HCT116 (cell line): ENCODE results near the gene TMEFF2. TPM values are rescaled to one million over a fixed set of nuclear protein-coding genes. Genes with fewer than 3 reads are reported as not detected.

Source experiments
- ATAC-seq: fragments of 200-7000 bp; cut with Tn5 transposase; 2 replicates; pipeline ENCODE4 v1.9.1; 2020; ENCODE audit warnings: mild to moderate bottlenecking, moderate library complexity
- BruUV-seq: library from RNA; stranded (reverse); fragments of 400-500 nt; replicated peaks from 2 replicates; lab custom pipeline; 2021; lab: Mats Ljungman, UMichigan
- CTCF ChIA-PET: fragments of 300-600 bp; sonication (Branson Sonifier 250); formaldehyde crosslinking; loops from one replicate; lab custom pipeline; 2021; ENCODE audit warnings: antibody characterized with exemption; lab: Charles Lee
- POLR2A ChIA-PET: fragments of 300-600, 350-600 bp; sonication (Branson Sonifier 250); formaldehyde crosslinking; loops from one replicate; lab custom pipeline; 2021; ENCODE audit warnings: antibody characterized with exemption; lab: Charles Lee
- RAD21 ChIA-PET, 2 experiments: fragments of 300-600 bp; sonication (Branson Sonifier 250); formaldehyde crosslinking; loops; one replicate each; lab custom pipeline; 2023; ENCODE audit warnings: low total read pairs in 2 of 2; ENCODE audit not compliant: uncharacterized antibody in 2 of 2, unreplicated experiment in 2 of 2, low non-redundant PET in 1 of 2; lab: Charles Lee
- DNase-seq: peaks from one replicate; pipeline ENCODE4 v3.0.0-alpha.2; 2010; ENCODE audit warnings: low read depth, low spot score
- H2AFZ ChIP-seq: fragments of 200-600 bp; shearing (Covaris generic), sonication (generic); 2 replicates; pipeline ENCODE4 v1.6.1; 2017; ENCODE audit warnings: low read depth, mixed run types, mixed read lengths, antibody characterized with exemption, low read length; ENCODE audit not compliant: poor library complexity, severe bottlenecking
- H3K27ac ChIP-seq: 2 replicates; pipeline ENCODE4 v1.5.1; 2012; ENCODE audit warnings: low read depth, low read length
- H3K27me3 ChIP-seq: fragments of 200-600 bp; sonication (generic); 2 replicates; pipeline ENCODE4 v1.6.1; 2016; ENCODE audit warnings: mixed run types, low read length, mixed read lengths; ENCODE audit not compliant: insufficient read depth
- H3K36me3 ChIP-seq, 2 experiments: fragments of 200-500 bp in 1 of 2; fragments of 200-600 bp in 1 of 2; sonication (Bioruptor generic) in 1 of 2; sonication (generic) in 1 of 2; 2 replicates each; pipeline versions ENCODE4 v1.5.1 to v1.6.1; 2014 to 2016; ENCODE audit warnings: low read length in 2 of 2, inconsistent platforms in 1 of 2, mixed read lengths in 1 of 2, mixed run types in 1 of 2; ENCODE audit not compliant: insufficient read depth in 2 of 2, control insufficient read depth in 1 of 2
- H3K4me1 ChIP-seq, 2 experiments: fragments of 200-600 bp in 1 of 2; sonication (generic) in 1 of 2; 2 replicates each; pipeline versions ENCODE4 v1.5.1 to v1.6.1; 2012 to 2017; ENCODE audit warnings: low read length in 2 of 2, inconsistent platforms in 1 of 2, mild to moderate bottlenecking in 1 of 2, mixed read lengths in 1 of 2, mixed run types in 1 of 2, moderate library complexity in 1 of 2; ENCODE audit not compliant: insufficient read depth in 2 of 2, control insufficient read depth in 1 of 2
- H3K4me2 ChIP-seq: fragments of 200-600 bp; sonication (generic); 2 replicates; pipeline ENCODE4 v1.6.1; 2017; ENCODE audit warnings: mixed run types, low read length, mixed read lengths
- H3K4me3 ChIP-seq, 2 experiments: fragments of 200-600 bp in 1 of 2; sonication (generic) in 1 of 2; replicated peaks in 1 of 2; 2 replicates each; pipeline ENCODE4 v1.5.1; 2011 to 2016; ENCODE audit warnings: low read length in 2 of 2, control low read depth in 1 of 2, low read depth in 1 of 2, mild to moderate bottlenecking in 1 of 2, mixed read lengths in 1 of 2, mixed run types in 1 of 2
- H3K79me2 ChIP-seq: fragments of 200-600 bp; sonication (generic); 2 replicates; pipeline ENCODE4 v1.6.1; 2017; ENCODE audit warnings: mild to moderate bottlenecking, mixed run types, low read length, moderate library complexity, mixed read lengths; ENCODE audit not compliant: insufficient read depth
- H3K9ac ChIP-seq: fragments of 200-600 bp; sonication (generic); 2 replicates; pipeline ENCODE4 v1.6.1; 2016; ENCODE audit warnings: low read length, mixed read lengths
- H3K9me2 ChIP-seq: fragments of 200-600 bp; sonication (generic), shearing (Covaris generic); 2 replicates; pipeline ENCODE4 v1.6.1; 2017; ENCODE audit warnings: mixed run types, mild to moderate bottlenecking, moderate library complexity; ENCODE audit not compliant: insufficient read depth
- H3K9me3 ChIP-seq, 2 experiments: fragments of 200-500 bp in 1 of 2; fragments of 200-600 bp in 1 of 2; sonication (Bioruptor generic) in 1 of 2; sonication (generic) in 1 of 2; 2 replicates each; pipeline ENCODE4 v1.6.1; 2014 to 2017; ENCODE audit warnings: low read length in 2 of 2, mixed read lengths in 2 of 2, inconsistent platforms in 1 of 2, low read depth in 1 of 2, mild to moderate bottlenecking in 1 of 2, mixed run types in 1 of 2, moderate library complexity in 1 of 2; ENCODE audit not compliant: control insufficient read depth in 1 of 2, insufficient read depth in 1 of 2
- H4K20me1 ChIP-seq: fragments of 200-600 bp; sonication (generic), shearing (Covaris generic); 2 replicates; pipeline ENCODE4 v1.6.1; 2017; ENCODE audit warnings: mixed run types, mild to moderate bottlenecking, moderate library complexity; ENCODE audit not compliant: insufficient read depth
- CEBPB ChIP-seq: IDR thresholded peaks from 2 replicates; pipeline ENCODE4 v1.6.1; 2012; ENCODE audit warnings: low read depth
- EGR1 ChIP-seq: IDR thresholded peaks from 2 replicates; pipeline ENCODE4 v1.6.1; 2012; ENCODE audit warnings: low read depth
- EZH2 ChIP-seq: fragments of 200-600 bp; sonication (generic); IDR thresholded peaks from 2 replicates; pipeline ENCODE4 v1.6.1; 2017; ENCODE audit warnings: antibody characterized with exemption, mixed run types
- FOSL1 ChIP-seq: IDR thresholded peaks from 2 replicates; pipeline ENCODE4 v1.6.1; 2012; ENCODE audit warnings: low read depth
- POLR2A ChIP-seq: IDR thresholded peaks from 2 replicates; pipeline ENCODE4 v1.7.0; 2011; ENCODE audit warnings: borderline replicate concordance; ENCODE audit not compliant: insufficient read depth, insufficient read length; ENCODE audit errors: extremely low read depth
- RAD21 ChIP-seq: IDR thresholded peaks from 2 replicates; pipeline ENCODE4 v1.6.1; 2012; ENCODE audit warnings: low read depth, mild to moderate bottlenecking
- SP1 ChIP-seq: IDR thresholded peaks from 2 replicates; pipeline ENCODE4 v1.6.1; 2012; ENCODE audit warnings: low read depth
- SRF ChIP-seq: IDR thresholded peaks from 2 replicates; pipeline ENCODE4 v1.6.1; 2012; ENCODE audit warnings: low read depth
- YY1 ChIP-seq: IDR thresholded peaks from 2 replicates; pipeline ENCODE4 v1.6.1; 2011; ENCODE audit warnings: low read length, low read depth, moderate library complexity, mild to moderate bottlenecking; ENCODE audit not compliant: insufficient replicate concordance; ENCODE audit errors: extremely low read depth
- ZFX ChIP-seq: fragments of 450-650 bp; IDR thresholded peaks from 2 replicates; pipeline ENCODE4 v1.6.1; 2017
- ZNF274 ChIP-seq: fragments of 200-500 bp; sonication (Bioruptor generic); IDR thresholded peaks from 2 replicates; pipeline ENCODE4 v1.6.1; 2014; ENCODE audit warnings: mild to moderate bottlenecking, low read depth, low read length, inconsistent platforms
- intact Hi-C: fragments of 100-400 bp; cut with micrococcal nuclease; formaldehyde crosslinking; loops from 2 replicates; pipeline ENCODE4 v1.10.0; 2022
- total RNA-seq: library from RNA; stranded (reverse); gene quantifications from one replicate; pipeline ENCODE4 v1.2.1, GENCODE V29; 2021; ENCODE audit not compliant: unreplicated experiment
- TF ChIP-seq, protein P1 (sequence below), 3 experiments: fragments of 200-600 bp in 1 of 3; sonication (generic) in 1 of 3; IDR thresholded peaks in 2 of 3; conservative IDR thresholded peaks in 1 of 3; 2 replicates each; pipeline ENCODE4 v1.5.1; 2012 to 2017; ENCODE audit warnings: low read depth in 2 of 3, low read length in 2 of 3, antibody characterized with exemption in 1 of 3, borderline replicate concordance in 1 of 3, control low read depth in 1 of 3, mild to moderate bottlenecking in 1 of 3, mixed read lengths in 1 of 3, mixed run types in 1 of 3, moderate library complexity in 1 of 3; ENCODE audit not compliant: insufficient read depth in 1 of 3
- TF ChIP-seq, protein P2 (sequence below): IDR thresholded peaks from 2 replicates; pipeline ENCODE4 v1.6.1; 2012; ENCODE audit warnings: low read depth
- TF ChIP-seq, protein P3 (sequence below): IDR thresholded peaks from 2 replicates; pipeline ENCODE4 v1.6.1; 2012

Gene TMEFF2
- total RNA-seq, 1 experiment from 2014 or later, result not detected

DNA sequence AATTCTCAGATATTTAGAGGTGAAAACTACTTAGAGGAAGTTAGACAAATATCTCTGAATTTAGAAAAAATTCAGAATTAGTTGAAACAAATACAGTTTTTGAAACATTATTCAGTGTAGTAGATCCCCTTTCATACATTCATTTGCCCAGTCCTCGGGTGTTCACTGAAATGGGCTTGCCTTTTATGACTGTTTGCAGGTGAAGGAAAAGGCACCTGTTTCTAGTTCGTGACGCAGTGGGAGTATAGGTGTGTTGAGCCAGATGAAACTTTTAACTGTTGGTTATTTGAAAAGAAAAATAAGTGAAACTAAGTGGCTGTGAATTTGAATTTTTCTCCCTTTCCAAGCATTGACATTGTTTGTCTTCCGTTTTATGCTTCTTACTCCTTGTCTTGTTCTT, 28.9 kb downstream of the TMEFF2 start:
- H3K4me1 ChIP-seq, result no peaks in the 10 kb centered on the region
- H3K27me3 ChIP-seq, result no peaks in the 10 kb centered on the region
- BruUV-seq, result no TSS peak
- no peaks in the 10 kb centered on the region for H3K79me2 ChIP-seq
- RAD21 ChIA-PET, result no interaction called here
- H2AFZ ChIP-seq, result no peak overlapping the region
- H3K36me3 ChIP-seq, result no peaks in the 10 kb centered on the region
- CTCF ChIA-PET, result interaction anchor here (1.0 kb wide), 1 partner anchor 627 kb away, joined by 4 read pairs; no protein-coding TSS in a partner anchor
- intact Hi-C loops, result no loop called here
- no peaks in the 10 kb centered on the region for H3K9me2 ChIP-seq
- no peak overlapping the region for H3K4me2 ChIP-seq
- DNase-seq, result no peak
- POLR2A ChIA-PET, result no interaction called here
- H3K4me3 ChIP-seq, result no peak overlapping the region
- no peak for ATAC-seq
- no peak overlapping the region for H3K9ac ChIP-seq
- TF ChIP-seq SRF (no peak), EGR1 (no peak), SP1 (no peak), ZNF274 (no peak), CEBPB (no peak), EZH2 (no peak), YY1 (no peak), ZFX (no peak), RAD21 (no peak), POLR2A (no peak), FOSL1 (no peak)
- TF ChIP-seq, protein P1, sequence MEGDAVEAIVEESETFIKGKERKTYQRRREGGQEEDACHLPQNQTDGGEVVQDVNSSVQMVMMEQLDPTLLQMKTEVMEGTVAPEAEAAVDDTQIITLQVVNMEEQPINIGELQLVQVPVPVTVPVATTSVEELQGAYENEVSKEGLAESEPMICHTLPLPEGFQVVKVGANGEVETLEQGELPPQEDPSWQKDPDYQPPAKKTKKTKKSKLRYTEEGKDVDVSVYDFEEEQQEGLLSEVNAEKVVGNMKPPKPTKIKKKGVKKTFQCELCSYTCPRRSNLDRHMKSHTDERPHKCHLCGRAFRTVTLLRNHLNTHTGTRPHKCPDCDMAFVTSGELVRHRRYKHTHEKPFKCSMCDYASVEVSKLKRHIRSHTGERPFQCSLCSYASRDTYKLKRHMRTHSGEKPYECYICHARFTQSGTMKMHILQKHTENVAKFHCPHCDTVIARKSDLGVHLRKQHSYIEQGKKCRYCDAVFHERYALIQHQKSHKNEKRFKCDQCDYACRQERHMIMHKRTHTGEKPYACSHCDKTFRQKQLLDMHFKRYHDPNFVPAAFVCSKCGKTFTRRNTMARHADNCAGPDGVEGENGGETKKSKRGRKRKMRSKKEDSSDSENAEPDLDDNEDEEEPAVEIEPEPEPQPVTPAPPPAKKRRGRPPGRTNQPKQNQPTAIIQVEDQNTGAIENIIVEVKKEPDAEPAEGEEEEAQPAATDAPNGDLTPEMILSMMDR (IDR thresholded peaks at IDR 0.05 in 2 of 3, conservative IDR thresholded peaks at IDR 0.05 in 1 of 3; ENCODE audit: borderline replicate concordance in 1 of 3, insufficient read depth in 1 of 3, low read depth in 2 of 3, low read length in 2 of 3), result no peak
- TF ChIP-seq, protein P2, sequence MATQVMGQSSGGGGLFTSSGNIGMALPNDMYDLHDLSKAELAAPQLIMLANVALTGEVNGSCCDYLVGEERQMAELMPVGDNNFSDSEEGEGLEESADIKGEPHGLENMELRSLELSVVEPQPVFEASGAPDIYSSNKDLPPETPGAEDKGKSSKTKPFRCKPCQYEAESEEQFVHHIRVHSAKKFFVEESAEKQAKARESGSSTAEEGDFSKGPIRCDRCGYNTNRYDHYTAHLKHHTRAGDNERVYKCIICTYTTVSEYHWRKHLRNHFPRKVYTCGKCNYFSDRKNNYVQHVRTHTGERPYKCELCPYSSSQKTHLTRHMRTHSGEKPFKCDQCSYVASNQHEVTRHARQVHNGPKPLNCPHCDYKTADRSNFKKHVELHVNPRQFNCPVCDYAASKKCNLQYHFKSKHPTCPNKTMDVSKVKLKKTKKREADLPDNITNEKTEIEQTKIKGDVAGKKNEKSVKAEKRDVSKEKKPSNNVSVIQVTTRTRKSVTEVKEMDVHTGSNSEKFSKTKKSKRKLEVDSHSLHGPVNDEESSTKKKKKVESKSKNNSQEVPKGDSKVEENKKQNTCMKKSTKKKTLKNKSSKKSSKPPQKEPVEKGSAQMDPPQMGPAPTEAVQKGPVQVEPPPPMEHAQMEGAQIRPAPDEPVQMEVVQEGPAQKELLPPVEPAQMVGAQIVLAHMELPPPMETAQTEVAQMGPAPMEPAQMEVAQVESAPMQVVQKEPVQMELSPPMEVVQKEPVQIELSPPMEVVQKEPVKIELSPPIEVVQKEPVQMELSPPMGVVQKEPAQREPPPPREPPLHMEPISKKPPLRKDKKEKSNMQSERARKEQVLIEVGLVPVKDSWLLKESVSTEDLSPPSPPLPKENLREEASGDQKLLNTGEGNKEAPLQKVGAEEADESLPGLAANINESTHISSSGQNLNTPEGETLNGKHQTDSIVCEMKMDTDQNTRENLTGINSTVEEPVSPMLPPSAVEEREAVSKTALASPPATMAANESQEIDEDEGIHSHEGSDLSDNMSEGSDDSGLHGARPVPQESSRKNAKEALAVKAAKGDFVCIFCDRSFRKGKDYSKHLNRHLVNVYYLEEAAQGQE, result no peak
- TF ChIP-seq, protein P3, sequence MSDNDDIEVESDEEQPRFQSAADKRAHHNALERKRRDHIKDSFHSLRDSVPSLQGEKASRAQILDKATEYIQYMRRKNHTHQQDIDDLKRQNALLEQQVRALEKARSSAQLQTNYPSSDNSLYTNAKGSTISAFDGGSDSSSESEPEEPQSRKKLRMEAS, result no peak
- H3K9me3 ChIP-seq, result no peaks in the 10 kb centered on the region
- H4K20me1 ChIP-seq, result no peaks in the 10 kb centered on the region
- no peak overlapping the region for H3K27ac ChIP-seq
